IMR-90 (cell line): Measurements from ENCODE around the gene STRADA.

Experiments
- CTCF ChIP-seq: conservative IDR thresholded peaks from 2 replicates; pipeline ENCODE4 v1.5.1; 2012; ENCODE audit warnings: mild to moderate bottlenecking, low read depth, low read length, improper control_type of control experiment
- FOS ChIP-seq: fragments of 150-350 bp; IDR thresholded peaks from 2 replicates; pipeline ENCODE4 v1.6.1; 2016; ENCODE audit warnings: low read depth, low read length
- MAFK ChIP-seq: IDR thresholded peaks from 2 replicates; pipeline ENCODE4 v1.6.1; 2012; ENCODE audit warnings: low read depth, low read length, improper control_type of control experiment
- POLR2A ChIP-seq: IDR thresholded peaks from 2 replicates; pipeline ENCODE4 v1.6.1; 2012; ENCODE audit warnings: mild to moderate bottlenecking, low read depth, low read length
- RFX5 ChIP-seq: IDR thresholded peaks from 2 replicates; pipeline ENCODE4 v1.8.0; 2012; ENCODE audit warnings: low read depth, mild to moderate bottlenecking, low read length, moderate library complexity
- USF2 ChIP-seq: fragments of 150-350 bp; IDR thresholded peaks from 2 replicates; pipeline ENCODE4 v1.6.1; 2017; ENCODE audit warnings: mild to moderate bottlenecking, antibody characterized with exemption, low read length, low read depth

GRCh38 chr17:63764716-63765115 lies 23.1 kb upstream of the STRADA start:
- TF ChIP-seq CTCF, result no peak
- no peak for TF ChIP-seq USF2
- no peak for TF ChIP-seq FOS
- no peak for TF ChIP-seq RFX5
- no peak for TF ChIP-seq MAFK
- no peak for TF ChIP-seq POLR2A
